ENCODE data around the gene FGFR4.
A peak's percentile ranks its signal among the peaks of the same experiment; 100 is the strongest.

The FGFR4 gene

DNA sequence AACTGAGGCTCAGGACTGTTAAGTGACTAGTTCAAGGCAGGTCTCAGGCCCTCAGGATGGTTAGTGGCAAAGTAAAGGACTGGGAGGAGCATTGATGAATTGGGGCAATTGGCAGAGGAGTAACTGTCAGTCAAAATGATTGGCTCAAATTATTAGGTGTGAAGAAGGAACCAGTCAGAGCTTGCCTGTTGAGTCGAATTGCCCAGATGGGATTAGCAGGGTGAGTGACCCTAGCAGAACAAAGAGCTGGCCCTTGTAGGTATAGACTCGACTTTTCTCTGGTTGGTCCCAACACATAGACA lies 44.3 kb downstream of the FGFR4 start:
- H3K9ac ChIP-seq (ENCODE audit: low read depth, low read length) = no peak overlapping the region
- peaks cover 17% of the 10 kb centered on the region for H3K79me2 ChIP-seq (ENCODE audit: insufficient read depth, low read length)
- peaks cover 14% of the 10 kb centered on the region for H3K4me1 ChIP-seq (ENCODE audit: insufficient read depth, low read length)
- H3K9me3 ChIP-seq (ENCODE audit: insufficient read depth, low read length, severe bottlenecking) = no peaks in the 10 kb centered on the region
- H3K27ac ChIP-seq (ENCODE audit: low read length) = no peak overlapping the region
- no peaks in the 10 kb centered on the region for H3K27me3 ChIP-seq (ENCODE audit: insufficient read depth, low read length, poor library complexity)
- no peak for DNase-seq
- H3K4me2 ChIP-seq (ENCODE audit: insufficient read depth, low read length) = no peak overlapping the region
- ATAC-seq (ENCODE audit: insufficient read depth, low read depth) = no peak
- H3K4me3 ChIP-seq (ENCODE audit: low read depth in 1 of 2, low read length in 2 of 2) = no peak overlapping the region
- H2AFZ ChIP-seq (ENCODE audit: low read depth, low read length) = no peak overlapping the region
- no peaks in the 10 kb centered on the region for H4K20me1 ChIP-seq (ENCODE audit: insufficient read depth, low read length)
- peaks cover 10% of the 10 kb centered on the region for H3K36me3 ChIP-seq (ENCODE audit: insufficient read depth, low read length)
- TF ChIP-seq, protein P1, sequence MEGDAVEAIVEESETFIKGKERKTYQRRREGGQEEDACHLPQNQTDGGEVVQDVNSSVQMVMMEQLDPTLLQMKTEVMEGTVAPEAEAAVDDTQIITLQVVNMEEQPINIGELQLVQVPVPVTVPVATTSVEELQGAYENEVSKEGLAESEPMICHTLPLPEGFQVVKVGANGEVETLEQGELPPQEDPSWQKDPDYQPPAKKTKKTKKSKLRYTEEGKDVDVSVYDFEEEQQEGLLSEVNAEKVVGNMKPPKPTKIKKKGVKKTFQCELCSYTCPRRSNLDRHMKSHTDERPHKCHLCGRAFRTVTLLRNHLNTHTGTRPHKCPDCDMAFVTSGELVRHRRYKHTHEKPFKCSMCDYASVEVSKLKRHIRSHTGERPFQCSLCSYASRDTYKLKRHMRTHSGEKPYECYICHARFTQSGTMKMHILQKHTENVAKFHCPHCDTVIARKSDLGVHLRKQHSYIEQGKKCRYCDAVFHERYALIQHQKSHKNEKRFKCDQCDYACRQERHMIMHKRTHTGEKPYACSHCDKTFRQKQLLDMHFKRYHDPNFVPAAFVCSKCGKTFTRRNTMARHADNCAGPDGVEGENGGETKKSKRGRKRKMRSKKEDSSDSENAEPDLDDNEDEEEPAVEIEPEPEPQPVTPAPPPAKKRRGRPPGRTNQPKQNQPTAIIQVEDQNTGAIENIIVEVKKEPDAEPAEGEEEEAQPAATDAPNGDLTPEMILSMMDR (IDR thresholded peaks at IDR 0.05; ENCODE audit: borderline replicate concordance, extremely low read depth, low read length, poor library complexity, severe bottlenecking) = no peak
- no peak for TF ChIP-seq EZH2 (IDR thresholded peaks at IDR 0.05; ENCODE audit: borderline replicate concordance, low read depth, low read length, severe bottlenecking)

DNA sequence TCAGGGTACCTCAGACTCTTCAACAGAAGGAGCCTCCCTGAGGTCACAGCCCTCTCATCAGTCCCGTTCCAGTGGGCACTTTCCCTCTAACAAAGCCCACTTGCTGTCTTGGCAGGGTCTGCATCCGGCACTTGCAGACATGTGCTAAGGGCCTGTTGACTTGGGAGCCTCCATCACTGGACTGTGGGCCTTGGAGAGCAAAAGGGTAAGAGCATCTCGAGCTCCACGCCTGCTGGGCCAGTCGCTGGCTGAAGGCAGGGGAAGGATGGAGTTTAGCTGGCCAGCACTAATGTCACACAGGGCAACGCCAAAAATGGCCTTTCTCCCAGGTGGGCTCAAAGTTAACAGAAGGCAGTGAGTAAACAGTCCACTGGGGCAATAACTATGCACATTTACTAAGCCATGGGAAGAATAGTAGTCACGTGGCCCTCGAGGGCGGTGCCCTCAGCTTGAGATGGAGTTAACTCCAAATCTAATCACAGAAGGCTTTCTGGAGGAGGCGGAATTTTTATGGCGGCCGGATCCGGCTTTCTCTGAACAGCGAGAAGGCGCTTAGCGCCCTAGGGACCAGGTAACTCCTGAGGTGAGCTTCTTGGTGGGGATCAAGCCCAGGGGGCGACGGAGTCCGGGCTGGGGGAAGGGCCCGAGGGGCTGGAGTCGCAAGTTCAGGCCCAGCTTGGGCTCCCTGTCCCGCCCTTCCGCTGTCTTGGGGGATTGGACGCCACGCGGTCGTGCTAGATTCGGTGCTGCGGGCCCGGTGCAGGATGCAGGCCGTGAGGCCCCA lies 44.8 kb downstream of the FGFR4 start:
- DNase-seq (no peak), ATAC-seq (ENCODE audit: insufficient read depth, low read depth) (no peak)
- no peaks in the 10 kb centered on the region for H3K27me3 ChIP-seq (ENCODE audit: insufficient read depth, low read length, poor library complexity)
- H3K4me1 ChIP-seq (ENCODE audit: insufficient read depth, low read length) = peaks cover 20% of the 10 kb centered on the region
- no peak overlapping the region for H3K4me3 ChIP-seq (ENCODE audit: low read depth in 1 of 2, low read length in 2 of 2)
- no peak overlapping the region for H2AFZ ChIP-seq (ENCODE audit: low read depth, low read length)
- TF ChIP-seq EZH2 (IDR thresholded peaks at IDR 0.05; ENCODE audit: borderline replicate concordance, low read depth, low read length, severe bottlenecking) = no peak
- H3K36me3 ChIP-seq (ENCODE audit: insufficient read depth, low read length) = peaks cover 16% of the 10 kb centered on the region
- H3K4me2 ChIP-seq (ENCODE audit: insufficient read depth, low read length) = no peak overlapping the region
- no peak overlapping the region for H3K27ac ChIP-seq (ENCODE audit: low read length)
- H4K20me1 ChIP-seq (ENCODE audit: insufficient read depth, low read length) = no peaks in the 10 kb centered on the region
- no peaks in the 10 kb centered on the region for H3K9me3 ChIP-seq (ENCODE audit: insufficient read depth, low read length, severe bottlenecking)
- peaks cover 23% of the 10 kb centered on the region for H3K79me2 ChIP-seq (ENCODE audit: insufficient read depth, low read length)
- no peak overlapping the region for H3K9ac ChIP-seq (ENCODE audit: low read depth, low read length)

DNA sequence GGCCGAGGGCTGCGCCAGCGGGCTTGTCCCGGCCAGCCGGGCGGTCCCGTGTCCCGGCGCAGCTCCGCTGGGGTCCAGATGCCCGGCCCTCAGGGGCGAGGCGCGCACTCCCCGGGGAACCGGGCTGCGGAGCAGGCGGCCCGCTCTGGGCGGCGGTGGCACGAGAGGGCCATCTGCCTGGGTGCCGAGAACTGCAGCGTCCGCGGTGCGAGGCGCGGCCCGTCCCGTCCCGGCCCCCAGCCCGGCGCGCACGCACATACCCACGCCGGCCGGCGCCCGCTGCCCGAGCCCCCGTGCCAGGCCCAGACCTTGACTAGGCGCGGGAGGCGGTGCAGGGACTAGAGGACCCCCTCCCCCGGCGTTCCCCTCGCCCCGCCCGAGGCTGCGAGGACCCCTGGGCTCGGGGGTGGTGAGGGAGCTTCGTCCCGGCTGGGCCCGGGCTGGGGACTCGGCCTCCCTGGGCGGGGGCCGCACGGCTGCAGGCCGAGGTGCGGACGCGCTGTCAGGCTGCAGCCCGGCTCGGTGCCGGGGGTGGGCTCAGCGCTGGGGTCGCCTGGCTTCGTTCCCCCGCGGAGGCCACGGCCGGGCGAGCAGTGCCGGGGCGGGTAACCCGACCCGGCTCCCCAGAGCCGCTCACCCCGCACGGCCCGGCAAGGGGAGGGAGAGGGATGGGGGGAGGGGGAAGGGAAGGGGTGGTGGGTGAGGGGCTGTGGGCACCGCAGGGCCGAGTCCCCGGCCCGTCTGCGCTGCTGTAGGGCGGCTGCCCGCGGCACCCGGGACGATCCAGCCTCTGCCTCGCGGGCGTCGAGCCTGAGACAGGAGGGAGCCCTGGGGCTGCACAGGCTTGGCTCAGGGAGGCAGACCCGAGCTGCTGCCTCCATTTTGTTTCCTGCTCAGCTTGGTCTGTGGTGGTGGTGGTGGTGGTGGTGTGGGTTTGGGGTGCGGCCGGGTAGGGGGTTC lies 45.7 kb downstream of the FGFR4 start:
- peaks cover 24% of the 10 kb centered on the region for H3K36me3 ChIP-seq (ENCODE audit: insufficient read depth, low read length)
- DNase-seq (no peak), ATAC-seq (ENCODE audit: insufficient read depth, low read depth) (no peak)
- peaks cover 28% of the 10 kb centered on the region for H3K4me1 ChIP-seq (ENCODE audit: insufficient read depth, low read length)
- no peak overlapping the region for H3K4me3 ChIP-seq (ENCODE audit: low read depth in 1 of 2, low read length in 2 of 2)
- no peak for TF ChIP-seq EZH2 (IDR thresholded peaks at IDR 0.05; ENCODE audit: borderline replicate concordance, low read depth, low read length, severe bottlenecking)
- TF ChIP-seq, protein P1 (IDR thresholded peaks at IDR 0.05; ENCODE audit: borderline replicate concordance, extremely low read depth, low read length, poor library complexity, severe bottlenecking) = no peak
- no peaks in the 10 kb centered on the region for H4K20me1 ChIP-seq (ENCODE audit: insufficient read depth, low read length)
- H2AFZ ChIP-seq (ENCODE audit: low read depth, low read length) = peak overlapping the region; percentile 69
- no peak overlapping the region for H3K9ac ChIP-seq (ENCODE audit: low read depth, low read length)
- H3K4me2 ChIP-seq (ENCODE audit: insufficient read depth, low read length) = no peak overlapping the region
- no peaks in the 10 kb centered on the region for H3K27me3 ChIP-seq (ENCODE audit: insufficient read depth, low read length, poor library complexity)
- H3K79me2 ChIP-seq (ENCODE audit: insufficient read depth, low read length) = peaks cover 31% of the 10 kb centered on the region
- no peak overlapping the region for H3K27ac ChIP-seq (ENCODE audit: low read length)
- H3K9me3 ChIP-seq (ENCODE audit: insufficient read depth, low read length, severe bottlenecking) = no peaks in the 10 kb centered on the region
